Occipital lobe (tissue), 1 donor: Measurements from ENCODE around the gene OR6B2. TPM values are rescaled to one million over a fixed set of nuclear protein-coding genes. Genes with fewer than 3 reads are reported as not detected.

Source experiments
- total RNA-seq: library from RNA; depleted of rRNA; stranded (reverse); fragments of >200 nt; gene quantifications from one replicate; pipeline ENCODE4 v1.2.3, GENCODE V29; 2014

Gene OR6B2
- total RNA-seq, 1 donor from 2014 or later, result not detected

Other genes with a start within 250 kb of the OR6B2 start
- gene NDUFA10, start 5.1 kb downstream of the OR6B2 start, total RNA-seq, result 72.4 TPM
- not detected for gene OR6B3, start 23.1 kb upstream of the OR6B2 start, total RNA-seq
- 81.1 TPM for gene COPS9, start 105.9 kb upstream of the OR6B2 start, total RNA-seq
- gene OTOS, start 110.2 kb upstream of the OR6B2 start, total RNA-seq, result 0.94 TPM